HEK293T (cell line): ENCODE data around the gene ABO.
"Not testable (repeated sequence)": the region's sequence is repeated elsewhere in the genome, so short reads cannot be mapped to it uniquely, and the experiment has no call there.

Source experiments
- CTCF ChIA-PET: fragments of 350-600 bp; formaldehyde crosslinking; extraction: SDS; loops from one replicate; lab custom pipeline; 2021; ENCODE audit warnings: antibody characterized with exemption, inconsistent platforms; lab: Yijun Ruan, JAX
- POLR2A ChIA-PET: fragments of 350-600 bp; formaldehyde crosslinking; extraction: SDS; loops from one replicate; lab custom pipeline; 2020; ENCODE audit warnings: antibody characterized with exemption, inconsistent platforms; lab: Yijun Ruan, JAX
- DNase-seq: peaks from one replicate; pipeline ENCODE4 v3.0.0; 2012; ENCODE audit warnings: mixed read lengths; ENCODE audit errors: extremely low spot score
- ARNT ChIP-seq: fragments of 450-650 bp; IDR thresholded peaks from 2 replicates; pipeline ENCODE4 v1.6.1; 2017; ENCODE audit warnings: mild to moderate bottlenecking
- BHLHE40 ChIP-seq: fragments of 450-650 bp; IDR thresholded peaks from 2 replicates; pipeline ENCODE4 v1.6.1; 2016; ENCODE audit warnings: mild to moderate bottlenecking, moderate library complexity, borderline replicate concordance
- CTBP1 ChIP-seq: fragments of 450-650 bp; IDR thresholded peaks from 2 replicates; pipeline ENCODE4 v1.6.1; 2016; ENCODE audit warnings: borderline replicate concordance
- ELF4 ChIP-seq: fragments of 450-650 bp; IDR thresholded peaks from 2 replicates; pipeline ENCODE4 v1.6.1; 2017; ENCODE audit warnings: antibody characterized with exemption
- FOXA1 ChIP-seq: fragments of 450-650 bp; IDR thresholded peaks from 2 replicates; pipeline ENCODE4 v1.6.1; 2016; ENCODE audit warnings: mild to moderate bottlenecking
- FOXK2 ChIP-seq: fragments of 450-650 bp; IDR thresholded peaks from 2 replicates; pipeline ENCODE4 v1.6.1; 2016; ENCODE audit warnings: mild to moderate bottlenecking
- FOXM1 ChIP-seq: fragments of 450-650 bp; IDR thresholded peaks from 2 replicates; pipeline ENCODE4 v1.6.1; 2017; ENCODE audit warnings: mild to moderate bottlenecking, borderline replicate concordance
- HDGF ChIP-seq: fragments of 450-650 bp; IDR thresholded peaks from 2 replicates; pipeline ENCODE4 v1.6.1; 2017; ENCODE audit warnings: antibody characterized with exemption, borderline replicate concordance
- L3MBTL2 ChIP-seq: fragments of 450-650 bp; conservative IDR thresholded peaks from 2 replicates; pipeline ENCODE4 v1.6.1; 2016; ENCODE audit warnings: mild to moderate bottlenecking
- LEF1 ChIP-seq: fragments of 450-650 bp; IDR thresholded peaks from 2 replicates; pipeline ENCODE4 v1.6.1; 2017; ENCODE audit warnings: mild to moderate bottlenecking, borderline replicate concordance
- NFRKB ChIP-seq: fragments of 450-650 bp; IDR thresholded peaks from 2 replicates; pipeline ENCODE4 v1.6.1; 2016; ENCODE audit warnings: mild to moderate bottlenecking, moderate library complexity
- SP1 ChIP-seq: fragments of 450-650 bp; IDR thresholded peaks from 2 replicates; pipeline ENCODE4 v1.6.1; 2017
- SUZ12 ChIP-seq: fragments of 450-650 bp; IDR thresholded peaks from 2 replicates; pipeline ENCODE4 v1.6.1; 2016; ENCODE audit warnings: mild to moderate bottlenecking
- TARDBP ChIP-seq: fragments of 450-650 bp; IDR thresholded peaks from 2 replicates; pipeline ENCODE4 v1.6.1; 2016
- ZNF384 ChIP-seq: fragments of 450-650 bp; IDR thresholded peaks from 2 replicates; pipeline ENCODE4 v1.6.1; 2016
- TF ChIP-seq, protein P1 (sequence below): fragments of 450-650 bp; IDR thresholded peaks from 2 replicates; pipeline ENCODE4 v1.6.1; 2016

Gene ABO

GRCh38 chr9:133290751-133291302 lies 15.8 kb upstream of the ABO start:
- CTCF ChIA-PET: no interaction called here
- POLR2A ChIA-PET: no interaction called here
- TF ChIP-seq SP1 (no peak), FOXM1 (no peak)
- no peak for DNase-seq

DNA sequence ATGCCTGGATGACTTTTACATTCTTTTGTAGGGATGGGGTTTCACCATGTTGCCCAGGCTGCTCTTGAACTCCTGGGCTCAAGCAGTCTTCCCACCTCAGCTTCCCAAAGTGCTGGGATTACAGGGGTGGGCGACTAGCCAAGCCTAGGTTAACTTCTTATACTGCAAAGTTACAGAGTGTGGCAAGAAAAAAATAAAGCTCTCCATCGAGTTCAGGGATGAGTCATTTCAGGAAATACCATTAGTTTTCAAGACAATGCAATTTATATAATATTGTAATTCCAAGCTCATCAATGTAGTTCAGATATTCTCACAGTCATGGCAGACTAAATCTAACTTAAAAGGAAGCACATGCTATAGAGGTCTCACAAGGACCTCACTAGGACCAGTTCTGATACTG lies 11.5 kb upstream of the ABO start:
- ChIA-PET CTCF (no interaction called here), POLR2A (no interaction called here)
- no peak for DNase-seq
- no peak for TF ChIP-seq ELF4
- no peak for TF ChIP-seq SP1
- TF ChIP-seq FOXA1: no peak
- TF ChIP-seq NFRKB: no peak
- TF ChIP-seq L3MBTL2: no peak

- ChIA-PET CTCF (no interaction called here), POLR2A (no interaction called here)
- TF ChIP-seq LEF1: no peak
- no peak for TF ChIP-seq ZNF384
- TF ChIP-seq SP1: no peak
- no peak for TF ChIP-seq SUZ12
- TF ChIP-seq FOXA1: no peak
- TF ChIP-seq FOXM1: no peak
- no peak for TF ChIP-seq FOXK2
- no peak for TF ChIP-seq TARDBP
- TF ChIP-seq ARNT: no peak
- no peak for DNase-seq
These were observed 10.3 kb upstream of the ABO start for GRCh38 chr9:133285252-133285775.

DNA sequence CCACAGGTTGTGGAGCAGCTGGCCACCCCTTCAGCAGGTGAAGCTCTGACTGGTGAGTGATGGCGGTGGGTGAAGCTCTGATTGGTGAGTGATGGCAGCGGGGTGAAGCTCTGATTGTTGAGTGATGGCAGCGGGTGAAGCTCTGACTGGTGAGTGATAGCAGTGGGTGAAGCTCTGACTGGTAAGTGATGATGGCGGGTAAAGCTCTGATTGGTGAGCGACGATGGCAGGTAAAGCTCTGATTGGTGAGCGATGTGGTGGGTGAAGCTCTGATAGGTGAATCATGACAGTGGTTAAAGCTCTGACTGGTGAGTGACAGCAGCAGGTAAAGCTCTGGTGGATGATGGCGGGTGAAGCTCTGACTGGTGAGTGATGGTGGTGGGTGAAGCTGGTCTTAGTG lies 9.4 kb upstream of the ABO start:
- ChIA-PET POLR2A (no interaction called here), CTCF (no interaction called here)
- no peak for DNase-seq
- TF ChIP-seq, protein P1, sequence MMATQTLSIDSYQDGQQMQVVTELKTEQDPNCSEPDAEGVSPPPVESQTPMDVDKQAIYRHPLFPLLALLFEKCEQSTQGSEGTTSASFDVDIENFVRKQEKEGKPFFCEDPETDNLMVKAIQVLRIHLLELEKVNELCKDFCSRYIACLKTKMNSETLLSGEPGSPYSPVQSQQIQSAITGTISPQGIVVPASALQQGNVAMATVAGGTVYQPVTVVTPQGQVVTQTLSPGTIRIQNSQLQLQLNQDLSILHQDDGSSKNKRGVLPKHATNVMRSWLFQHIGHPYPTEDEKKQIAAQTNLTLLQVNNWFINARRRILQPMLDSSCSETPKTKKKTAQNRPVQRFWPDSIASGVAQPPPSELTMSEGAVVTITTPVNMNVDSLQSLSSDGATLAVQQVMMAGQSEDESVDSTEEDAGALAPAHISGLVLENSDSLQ: no peak
- no peak for TF ChIP-seq HDGF
- TF ChIP-seq BHLHE40: no peak
- TF ChIP-seq ZNF384: no peak
- no peak for TF ChIP-seq ARNT
- no peak for TF ChIP-seq FOXA1
- TF ChIP-seq LEF1: no peak
- no peak for TF ChIP-seq CTBP1
- no peak for TF ChIP-seq FOXK2

DNA sequence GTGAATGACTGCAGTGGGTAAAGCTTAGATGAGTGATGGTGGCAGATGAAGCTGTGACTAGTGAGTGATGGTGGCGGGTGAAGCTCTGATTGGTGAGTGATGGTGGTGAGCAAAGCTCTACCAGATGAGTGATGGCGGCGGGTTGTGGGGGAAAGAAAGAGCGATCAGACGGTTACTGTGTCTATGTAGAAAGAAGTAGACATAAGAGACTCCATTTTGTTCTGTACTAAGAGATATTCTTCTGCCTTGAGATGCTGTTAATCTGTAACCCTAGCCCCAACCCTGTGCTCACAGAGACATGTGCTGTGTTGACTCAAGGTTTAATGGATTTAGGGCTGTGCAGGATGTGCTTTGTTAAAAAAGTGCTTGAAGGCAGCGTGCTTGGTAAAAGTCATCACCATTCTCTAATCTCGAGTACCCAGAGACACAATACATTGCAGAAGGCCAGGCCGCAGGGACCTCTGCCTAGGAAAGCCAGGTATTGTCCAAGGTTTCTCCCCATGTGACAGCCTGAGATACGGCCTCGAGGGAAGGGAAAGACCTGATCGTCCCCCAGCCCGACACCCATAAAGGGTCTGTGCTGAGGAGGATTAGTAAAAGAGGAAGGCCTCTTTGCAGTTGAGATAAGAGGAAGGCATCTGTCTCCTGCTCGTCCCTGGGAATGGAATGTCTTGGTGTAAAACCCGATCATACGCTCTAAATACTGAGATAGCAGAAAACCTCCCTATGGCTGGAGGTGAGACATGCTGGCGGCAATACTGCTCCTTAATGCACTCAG lies 8.4 kb upstream of the ABO start:
- CTCF ChIA-PET, POLR2A ChIA-PET, DNase-seq: not testable (repeated sequence)

- POLR2A ChIA-PET: no interaction called here
- no peak for DNase-seq
- CTCF ChIA-PET: no interaction called here
- TF ChIP-seq NFRKB (no peak), L3MBTL2 (no peak), FOXK2 (no peak), FOXA1 (no peak), BHLHE40 (no peak), FOXM1 (no peak), ARNT (no peak), SUZ12 (no peak), SP1 (no peak), LEF1 (no peak), ELF4 (no peak), TARDBP (no peak), HDGF (no peak), CTBP1 (no peak)
- TF ChIP-seq, protein P1: no peak
These were observed 7.7 kb upstream of the ABO start for GRCh38 chr9:133282464-133283238.

DNA sequence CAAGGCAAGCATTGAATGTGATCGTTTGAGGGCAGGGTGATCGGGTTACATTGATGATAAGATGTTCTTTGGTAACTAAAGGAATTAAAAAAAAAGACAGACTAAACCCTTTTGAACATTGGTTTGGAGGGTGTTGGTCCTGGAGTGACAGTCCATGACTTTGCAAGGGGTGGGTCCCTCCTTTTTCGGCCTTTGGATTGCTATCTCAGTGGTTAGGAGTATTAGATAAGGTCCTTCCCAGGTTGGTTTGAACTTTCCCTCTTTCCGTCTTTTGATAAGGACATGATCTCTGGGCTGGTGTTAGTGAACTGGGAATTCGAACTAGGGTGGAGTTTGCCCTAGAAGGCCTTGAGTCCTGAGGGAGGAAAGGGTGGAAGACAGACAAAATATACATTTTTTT lies 5.4 kb upstream of the ABO start:
- TF ChIP-seq BHLHE40 (no peak), FOXA1 (no peak), HDGF (no peak), ELF4 (no peak), FOXK2 (no peak), ARNT (no peak), TARDBP (no peak), L3MBTL2 (no peak), LEF1 (no peak), FOXM1 (no peak), SP1 (no peak), NFRKB (no peak), SUZ12 (no peak), ZNF384 (no peak), CTBP1 (no peak)
- TF ChIP-seq, protein P1: no peak
- ChIA-PET POLR2A (no interaction called here), CTCF (no interaction called here)
- no peak for DNase-seq
